Dendritic cell treated with granulocyte-macrophage colony-stimulating factor and Interleukin-4, amounts not matched to agents 40 ng/mL and 50 ng/mL, for 4 days (primary cell): ENCODE measurements around the gene C2CD3.

Experiments used
- H3K27ac Mint-ChIP-seq: one replicate; pipeline ENCODE4 v1.8.0; 2022; ENCODE audit warnings: mild to moderate bottlenecking, mixed read lengths
- H3K27me3 Mint-ChIP-seq: one replicate; pipeline ENCODE4 v1.8.0; 2022; ENCODE audit warnings: mild to moderate bottlenecking, mixed read lengths
- H3K36me3 Mint-ChIP-seq: one replicate; pipeline ENCODE4 v1.8.0; 2022; ENCODE audit warnings: low read depth, mixed read lengths
- H3K4me1 Mint-ChIP-seq: one replicate; pipeline ENCODE4 v1.8.0; 2022; ENCODE audit warnings: low read depth, mixed read lengths
- H3K4me3 Mint-ChIP-seq: one replicate; pipeline ENCODE4 v1.8.0; 2022; ENCODE audit warnings: mild to moderate bottlenecking, moderate library complexity, mixed read lengths
- H3K9me3 Mint-ChIP-seq: one replicate; pipeline ENCODE4 v1.8.0; 2022; ENCODE audit warnings: mixed read lengths
- intact Hi-C: fragments of 100-400 bp; cut with micrococcal nuclease; formaldehyde crosslinking; loops from one replicate; pipeline ENCODE4 v1.15.0; 2022

Gene C2CD3

GRCh38 chr11:74182635-74183034 lies 11.8 kb upstream of the C2CD3 start:
- Mint-ChIP-seq H3K4me1 (no peaks in the 10 kb centered on the region), H3K9me3 (no peaks in the 10 kb centered on the region), H3K27ac (no peak overlapping the region), H3K36me3 (peaks cover 7% of the 10 kb centered on the region), H3K27me3 (no peaks in the 10 kb centered on the region), H3K4me3 (no peak overlapping the region)
- intact Hi-C loops: no loop called here

- intact Hi-C loops: no loop called here
- Mint-ChIP-seq H3K36me3 (peaks cover 7% of the 10 kb centered on the region), H3K27me3 (no peaks in the 10 kb centered on the region), H3K4me3 (no peak overlapping the region), H3K27ac (no peak overlapping the region), H3K9me3 (no peaks in the 10 kb centered on the region), H3K4me1 (peaks cover 1% of the 10 kb centered on the region)
Observed at GRCh38 chr11:74179234-74180052, 8.6 kb upstream of the C2CD3 start.

GRCh38 chr11:74175920-74176319 lies 5.1 kb upstream of the C2CD3 start:
- H3K9me3 Mint-ChIP-seq: no peaks in the 10 kb centered on the region
- intact Hi-C loops: no loop called here
- peaks cover under 1% of the 10 kb centered on the region for H3K36me3 Mint-ChIP-seq
- peaks cover 6% of the 10 kb centered on the region for H3K4me1 Mint-ChIP-seq
- no peaks in the 10 kb centered on the region for H3K27me3 Mint-ChIP-seq
- no peak overlapping the region for H3K4me3 Mint-ChIP-seq
- H3K27ac Mint-ChIP-seq: no peak overlapping the region

DNA sequence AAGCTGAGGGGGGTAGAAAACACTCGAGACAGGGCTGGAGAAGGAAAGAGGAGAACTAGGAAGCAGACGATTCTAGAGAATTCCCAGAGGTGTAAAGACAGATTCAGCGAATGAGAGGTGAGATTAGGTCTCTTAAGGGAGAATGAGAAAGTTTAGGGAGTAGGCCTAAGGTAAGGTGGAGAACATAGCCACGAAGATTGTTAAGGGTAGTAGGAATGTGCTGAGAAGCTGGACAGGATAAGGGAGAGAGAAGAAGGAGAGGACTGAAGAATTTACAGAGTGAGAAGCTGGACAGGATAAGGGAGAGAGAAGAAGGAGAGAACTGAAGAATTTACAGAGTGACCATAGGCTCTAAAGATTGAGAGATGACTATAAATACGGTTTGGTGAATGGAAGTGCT lies 1.2 kb upstream of the C2CD3 start:
- no peaks in the 10 kb centered on the region for H3K9me3 Mint-ChIP-seq
- no peaks in the 10 kb centered on the region for H3K36me3 Mint-ChIP-seq
- intact Hi-C loops: loop anchor here (5.0 kb wide), 2 partner anchors 190 to 225 kb away; partner anchors contain the start of genes PGM2L1 and UCP2
- peaks cover 6% of the 10 kb centered on the region for H3K4me1 Mint-ChIP-seq
- no peaks in the 10 kb centered on the region for H3K27me3 Mint-ChIP-seq
- no peak overlapping the region for H3K4me3 Mint-ChIP-seq
- no peak overlapping the region for H3K27ac Mint-ChIP-seq

- no peaks in the 10 kb centered on the region for H3K27me3 Mint-ChIP-seq
- no peaks in the 10 kb centered on the region for H3K36me3 Mint-ChIP-seq
- intact Hi-C loops: loop anchor here (5.0 kb wide), 2 partner anchors 189 to 226 kb away; partner anchors contain the start of genes PGM2L1 and UCP2
- no peak overlapping the region for H3K4me3 Mint-ChIP-seq
- peaks cover 6% of the 10 kb centered on the region for H3K4me1 Mint-ChIP-seq
- no peak overlapping the region for H3K27ac Mint-ChIP-seq
- no peaks in the 10 kb centered on the region for H3K9me3 Mint-ChIP-seq
Observed at GRCh38 chr11:74171630-74171968, 797 bp upstream of the C2CD3 start.

- intact Hi-C loops: loop anchor here (5.0 kb wide), 2 partner anchors 188 to 227 kb away; partner anchors contain the start of genes PGM2L1 and UCP2
- H3K27me3 Mint-ChIP-seq: no peaks in the 10 kb centered on the region
- no peaks in the 10 kb centered on the region for H3K9me3 Mint-ChIP-seq
- peaks cover 2% of the 10 kb centered on the region for H3K36me3 Mint-ChIP-seq
- H3K4me3 Mint-ChIP-seq: no peak overlapping the region
- H3K27ac Mint-ChIP-seq: no peak overlapping the region
- H3K4me1 Mint-ChIP-seq: peaks cover 6% of the 10 kb centered on the region
Observed at GRCh38 chr11:74169738-74170458, 904 bp downstream of the C2CD3 start.

GRCh38 chr11:74168838-74169237 lies 2.0 kb downstream of the C2CD3 start:
- no peak overlapping the region for H3K4me3 Mint-ChIP-seq
- intact Hi-C loops: no loop called here
- H3K27me3 Mint-ChIP-seq: no peaks in the 10 kb centered on the region
- no peaks in the 10 kb centered on the region for H3K4me1 Mint-ChIP-seq
- H3K36me3 Mint-ChIP-seq: peaks cover 11% of the 10 kb centered on the region
- H3K9me3 Mint-ChIP-seq: no peaks in the 10 kb centered on the region
- H3K27ac Mint-ChIP-seq: no peak overlapping the region

DNA sequence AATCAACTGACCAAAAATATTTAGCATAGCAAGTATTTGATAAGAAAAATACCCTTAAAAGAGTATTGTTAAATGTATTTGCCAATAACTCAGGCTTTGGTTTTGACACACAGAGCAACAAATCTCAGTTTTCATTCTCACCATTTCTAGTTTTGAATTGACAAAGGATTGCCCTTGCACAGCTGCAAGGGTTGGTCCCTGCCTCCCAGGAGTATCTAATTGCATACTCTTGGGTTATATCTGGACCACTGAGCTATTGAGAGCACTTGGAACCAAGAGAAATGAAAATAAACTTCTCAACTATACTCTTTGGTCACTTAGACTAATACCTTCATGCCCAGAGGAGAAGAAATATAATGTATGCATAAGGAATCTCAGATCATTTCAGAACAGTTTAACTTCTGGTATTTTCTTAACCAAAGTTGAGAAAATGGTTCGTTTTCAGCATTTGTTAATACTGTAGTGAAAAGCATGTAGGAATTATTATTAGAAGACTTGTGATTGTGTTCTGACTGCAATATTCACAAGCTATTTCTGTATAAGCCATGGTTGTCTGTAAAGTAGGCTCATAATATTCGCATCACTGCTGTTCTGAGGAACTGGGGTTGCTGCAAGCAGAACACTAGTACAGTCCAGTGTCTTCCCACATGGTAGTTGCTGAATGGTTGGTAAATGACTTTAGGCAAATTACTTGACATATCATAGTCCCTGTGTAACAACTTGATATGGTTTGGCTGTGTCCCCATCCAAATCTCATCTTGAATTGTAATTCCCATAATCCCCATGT lies 7.9 kb downstream of the C2CD3 start:
- Mint-ChIP-seq H3K27me3 (no peaks in the 10 kb centered on the region), H3K4me3 (no peak overlapping the region), H3K36me3 (peaks cover 40% of the 10 kb centered on the region), H3K4me1 (no peaks in the 10 kb centered on the region), H3K9me3 (no peaks in the 10 kb centered on the region), H3K27ac (no peak overlapping the region)
- intact Hi-C loops: no loop called here

GRCh38 chr11:74159642-74160041 lies 11.2 kb downstream of the C2CD3 start:
- intact Hi-C loops: no loop called here
- H3K4me1 Mint-ChIP-seq: no peaks in the 10 kb centered on the region
- no peak overlapping the region for H3K27ac Mint-ChIP-seq
- H3K4me3 Mint-ChIP-seq: no peak overlapping the region
- H3K9me3 Mint-ChIP-seq: no peaks in the 10 kb centered on the region
- H3K36me3 Mint-ChIP-seq: peaks cover 52% of the 10 kb centered on the region
- H3K27me3 Mint-ChIP-seq: no peaks in the 10 kb centered on the region

GRCh38 chr11:74157169-74157568 lies 13.6 kb downstream of the C2CD3 start:
- no peak overlapping the region for H3K27ac Mint-ChIP-seq
- no peaks in the 10 kb centered on the region for H3K27me3 Mint-ChIP-seq
- no peaks in the 10 kb centered on the region for H3K9me3 Mint-ChIP-seq
- H3K36me3 Mint-ChIP-seq: peaks cover 47% of the 10 kb centered on the region
- no peak overlapping the region for H3K4me3 Mint-ChIP-seq
- intact Hi-C loops: no loop called here
- no peaks in the 10 kb centered on the region for H3K4me1 Mint-ChIP-seq

GRCh38 chr11:74154620-74155281 lies 16.1 kb downstream of the C2CD3 start:
- intact Hi-C loops: no loop called here
- no peaks in the 10 kb centered on the region for H3K27me3 Mint-ChIP-seq
- no peaks in the 10 kb centered on the region for H3K9me3 Mint-ChIP-seq
- no peak overlapping the region for H3K4me3 Mint-ChIP-seq
- H3K27ac Mint-ChIP-seq: no peak overlapping the region
- H3K36me3 Mint-ChIP-seq: peaks cover 42% of the 10 kb centered on the region
- no peaks in the 10 kb centered on the region for H3K4me1 Mint-ChIP-seq

- Mint-ChIP-seq H3K9me3 (no peaks in the 10 kb centered on the region), H3K4me1 (no peaks in the 10 kb centered on the region), H3K27me3 (no peaks in the 10 kb centered on the region), H3K36me3 (peaks cover 41% of the 10 kb centered on the region), H3K4me3 (no peak overlapping the region), H3K27ac (no peak overlapping the region)
- intact Hi-C loops: no loop called here
Observed at GRCh38 chr11:74153224-74153623, 17.6 kb downstream of the C2CD3 start.

DNA sequence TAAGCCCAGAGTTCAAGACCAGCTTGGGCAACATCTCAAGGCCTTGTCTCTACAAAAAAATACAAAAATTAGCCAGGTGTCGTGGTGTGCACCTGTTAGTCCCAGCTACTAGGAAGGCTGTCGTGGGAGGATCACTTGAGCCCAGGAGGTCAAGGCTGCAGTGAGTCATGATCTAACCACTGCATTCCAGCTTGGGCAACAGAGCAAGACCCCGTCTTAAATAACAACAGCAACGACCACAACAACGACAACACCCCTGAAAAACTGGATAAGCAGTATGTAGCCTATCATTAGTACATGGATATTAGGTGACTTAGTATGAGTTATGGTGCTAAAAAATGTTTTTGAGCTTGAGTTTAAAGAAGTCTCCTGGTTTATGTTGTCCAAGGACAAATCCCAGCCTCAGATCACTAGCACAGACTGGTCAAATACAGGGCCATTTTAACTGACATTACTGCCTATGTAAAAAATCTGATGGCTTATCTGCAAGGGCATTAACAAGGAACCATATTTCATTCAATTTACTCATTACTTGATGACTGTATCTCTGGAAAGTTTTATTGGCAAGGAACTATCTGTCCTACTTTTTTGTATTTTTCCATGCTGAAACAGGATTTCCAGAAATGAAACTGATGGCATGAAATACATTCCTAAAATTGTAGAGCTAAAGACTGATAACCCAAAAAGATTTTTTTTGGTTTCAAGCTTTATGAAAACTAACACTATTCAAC lies 23.4 kb downstream of the C2CD3 start:
- H3K36me3 Mint-ChIP-seq: peaks cover 19% of the 10 kb centered on the region
- no peaks in the 10 kb centered on the region for H3K9me3 Mint-ChIP-seq
- no peak overlapping the region for H3K27ac Mint-ChIP-seq
- H3K4me3 Mint-ChIP-seq: no peak overlapping the region
- H3K4me1 Mint-ChIP-seq: no peaks in the 10 kb centered on the region
- H3K27me3 Mint-ChIP-seq: no peaks in the 10 kb centered on the region
- intact Hi-C loops: no loop called here
